ENCODE results near the gene TRAK2.
"Not testable (repeated sequence)": the region's sequence is repeated elsewhere in the genome, so short reads cannot be mapped to it uniquely, and the experiment has no call there.

Gene TRAK2

GRCh38 chr2:201451292-201452057 is at the start of gene TRAK2, which contains the start of gene STRADB:
TSS of gene TRAK2 (minus strand) at chr2:201451458. CDS start at chr2:201420507, 30,951 bp downstream.
TSS of gene STRADB (plus strand) at chr2:201451740. CDS start at chr2:201454841, 3,101 bp downstream.
- Mint-ChIP-seq H3K27ac (peak within 1 kb of the TSS; percentile 95), H3K9me3 (no peaks in the 10 kb centered on the region), H3K36me3 (ENCODE audit: low read depth) (peaks cover 14% of the 10 kb centered on the region), H3K4me3 (peak within 1 kb of the TSS; percentile 94), H3K4me1 (ENCODE audit: low read depth) (peaks cover 45% of the 10 kb centered on the region), H3K27me3 (ENCODE audit: low read depth) (peaks cover 20% of the 10 kb centered on the region)

GRCh38 chr2:201500534-201500933 is 49.3 kb upstream of the TRAK2 start:
- H3K27me3 Mint-ChIP-seq (ENCODE audit: low read depth), result peaks cover 13% of the 10 kb centered on the region
- no peak overlapping the region for H3K4me3 Mint-ChIP-seq
- H3K9me3 Mint-ChIP-seq, result peaks cover 32% of the 10 kb centered on the region
- no peak overlapping the region for H3K27ac Mint-ChIP-seq
- no peaks in the 10 kb centered on the region for H3K4me1 Mint-ChIP-seq (ENCODE audit: low read depth)
- peaks cover 5% of the 10 kb centered on the region for H3K36me3 Mint-ChIP-seq (ENCODE audit: low read depth)

- Mint-ChIP-seq H3K9me3 (peaks cover 10% of the 10 kb centered on the region), H3K27me3 (ENCODE audit: low read depth) (peaks cover 33% of the 10 kb centered on the region), H3K4me1 (ENCODE audit: low read depth) (no peaks in the 10 kb centered on the region), H3K27ac (no peak overlapping the region), H3K4me3 (no peak overlapping the region), H3K36me3 (ENCODE audit: low read depth) (peaks cover 5% of the 10 kb centered on the region)
Measured at GRCh38 chr2:201496785-201497184, 45.5 kb upstream of the TRAK2 start.

GRCh38 chr2:201490291-201490690 is 39.0 kb upstream of the TRAK2 start:
- peaks cover under 1% of the 10 kb centered on the region for H3K9me3 Mint-ChIP-seq
- no peak overlapping the region for H3K4me3 Mint-ChIP-seq
- H3K4me1 Mint-ChIP-seq (ENCODE audit: low read depth), result no peaks in the 10 kb centered on the region
- peaks cover 22% of the 10 kb centered on the region for H3K27me3 Mint-ChIP-seq (ENCODE audit: low read depth)
- no peaks in the 10 kb centered on the region for H3K36me3 Mint-ChIP-seq (ENCODE audit: low read depth)
- H3K27ac Mint-ChIP-seq, result no peak overlapping the region

- H3K4me3 Mint-ChIP-seq, result no peak overlapping the region
- no peak overlapping the region for H3K27ac Mint-ChIP-seq
Measured at GRCh38 chr2:201484805-201485204, 33.5 kb upstream of the TRAK2 start.

GRCh38 chr2:201483758-201484157 is 32.5 kb upstream of the TRAK2 start:
- not testable (repeated sequence) for H3K9me3 Mint-ChIP-seq; H3K36me3 Mint-ChIP-seq (ENCODE audit: low read depth); H3K4me3 Mint-ChIP-seq; H3K27me3 Mint-ChIP-seq (ENCODE audit: low read depth); H3K27ac Mint-ChIP-seq; H3K4me1 Mint-ChIP-seq (ENCODE audit: low read depth)

More at GRCh38 chr2:201484805-201485204, 33.5 kb upstream of the TRAK2 start:
- Mint-ChIP-seq H3K27me3 (ENCODE audit: low read depth) (no peaks in the 10 kb centered on the region), H3K9me3 (peaks cover 7% of the 10 kb centered on the region), H3K36me3 (ENCODE audit: low read depth) (peaks cover 2% of the 10 kb centered on the region), H3K4me1 (ENCODE audit: low read depth) (no peaks in the 10 kb centered on the region)

- Mint-ChIP-seq H3K27me3 (ENCODE audit: low read depth) (no peaks in the 10 kb centered on the region), H3K36me3 (ENCODE audit: low read depth) (peaks cover 2% of the 10 kb centered on the region), H3K9me3 (peaks cover 7% of the 10 kb centered on the region), H3K4me1 (ENCODE audit: low read depth) (no peaks in the 10 kb centered on the region), H3K27ac (no peak overlapping the region), H3K4me3 (no peak overlapping the region)
Measured at GRCh38 chr2:201483342-201483741, 32.1 kb upstream of the TRAK2 start.

GRCh38 chr2:201482543-201482942 is 31.3 kb upstream of the TRAK2 start:
- Mint-ChIP-seq H3K27ac (no peak overlapping the region), H3K4me3 (no peak overlapping the region), H3K36me3 (ENCODE audit: low read depth) (peaks cover 2% of the 10 kb centered on the region), H3K27me3 (ENCODE audit: low read depth) (no peaks in the 10 kb centered on the region), H3K9me3 (peaks cover 7% of the 10 kb centered on the region), H3K4me1 (ENCODE audit: low read depth) (no peaks in the 10 kb centered on the region)

GRCh38 chr2:201472411-201472810 is 21.2 kb upstream of the TRAK2 start:
- Mint-ChIP-seq H3K27me3 (ENCODE audit: low read depth) (no peaks in the 10 kb centered on the region), H3K36me3 (ENCODE audit: low read depth) (peaks cover 17% of the 10 kb centered on the region), H3K4me3 (no peak overlapping the region), H3K4me1 (ENCODE audit: low read depth) (peaks cover 2% of the 10 kb centered on the region), H3K9me3 (no peaks in the 10 kb centered on the region), H3K27ac (no peak overlapping the region)

- no peaks in the 10 kb centered on the region for H3K9me3 Mint-ChIP-seq
- no peak overlapping the region for H3K27ac Mint-ChIP-seq
- peaks cover 2% of the 10 kb centered on the region for H3K4me1 Mint-ChIP-seq (ENCODE audit: low read depth)
- H3K4me3 Mint-ChIP-seq, result no peak overlapping the region
- no peaks in the 10 kb centered on the region for H3K27me3 Mint-ChIP-seq (ENCODE audit: low read depth)
- H3K36me3 Mint-ChIP-seq (ENCODE audit: low read depth), result peaks cover 17% of the 10 kb centered on the region
Measured at GRCh38 chr2:201471732-201472393, 20.6 kb upstream of the TRAK2 start.

- H3K27me3 Mint-ChIP-seq (ENCODE audit: low read depth), result no peaks in the 10 kb centered on the region
- no peak overlapping the region for H3K27ac Mint-ChIP-seq
- H3K4me1 Mint-ChIP-seq (ENCODE audit: low read depth), result peaks cover 2% of the 10 kb centered on the region
- no peaks in the 10 kb centered on the region for H3K9me3 Mint-ChIP-seq
- H3K36me3 Mint-ChIP-seq (ENCODE audit: low read depth), result peaks cover 17% of the 10 kb centered on the region
- no peak overlapping the region for H3K4me3 Mint-ChIP-seq
Measured at GRCh38 chr2:201470821-201471731, 19.8 kb upstream of the TRAK2 start.

- Mint-ChIP-seq H3K4me1 (ENCODE audit: low read depth) (peaks cover 2% of the 10 kb centered on the region), H3K27ac (no peak overlapping the region), H3K9me3 (no peaks in the 10 kb centered on the region), H3K4me3 (no peak overlapping the region), H3K27me3 (ENCODE audit: low read depth) (no peaks in the 10 kb centered on the region), H3K36me3 (ENCODE audit: low read depth) (peaks cover 11% of the 10 kb centered on the region)
Measured at GRCh38 chr2:201467666-201468065, 16.4 kb upstream of the TRAK2 start.

- Mint-ChIP-seq H3K27ac (no peak overlapping the region), H3K27me3 (ENCODE audit: low read depth) (no peaks in the 10 kb centered on the region), H3K4me3 (no peak overlapping the region), H3K4me1 (ENCODE audit: low read depth) (peaks cover 2% of the 10 kb centered on the region), H3K9me3 (peaks cover 7% of the 10 kb centered on the region), H3K36me3 (ENCODE audit: low read depth) (peaks cover 20% of the 10 kb centered on the region)
Measured at GRCh38 chr2:201466050-201466675, 14.9 kb upstream of the TRAK2 start.

GRCh38 chr2:201465524-201465971 is 14.3 kb upstream of the TRAK2 start:
- H3K36me3 Mint-ChIP-seq (ENCODE audit: low read depth), result peaks cover 20% of the 10 kb centered on the region
- H3K27ac Mint-ChIP-seq, result no peak overlapping the region
- peaks cover 2% of the 10 kb centered on the region for H3K4me1 Mint-ChIP-seq (ENCODE audit: low read depth)
- H3K27me3 Mint-ChIP-seq (ENCODE audit: low read depth), result no peaks in the 10 kb centered on the region
- H3K9me3 Mint-ChIP-seq, result peaks cover 9% of the 10 kb centered on the region
- no peak overlapping the region for H3K4me3 Mint-ChIP-seq

Measured in T-helper 1 cell treated with Interleukin-12 subunit alpha and Interleukin-12 subunit beta and Interleukin-4 antibody, amounts not matched to agents 30 μg/mL and 1 μg/mL, for 36 hours (primary cell).